ENCODE measurements around the gene HSPB1. TPM values are rescaled to one million over a fixed set of nuclear protein-coding genes. Genes with fewer than 3 reads are reported as not detected.

The HSPB1 gene
- total RNA-seq = 1,000 to 10,000 TPM in 8 of 9 donors, 100 to 1,000 TPM in 1; 822 to 5,278 (median 1,968) TPM
- 1,000 to 10,000 TPM; 2,695 to 3,131 TPM for polyA plus RNA-seq
- long read RNA-seq, donor 1, transcript HSPB1-201 (3 exons, 909 nt) = major isoform, 883 of 1,351 reads
- long read RNA-seq, donor 1, transcript HSPB1-203 (2 exons, 1,455 nt) = minor isoform, 428 of 1,351 reads
- long read RNA-seq, donor 1, partial matches to known transcripts = 2 of 1,351 reads
- long read RNA-seq, donor 1, other reads (novel, unspliced or antisense) = 38 of 1,351 reads
- long read RNA-seq, donor 2, transcript HSPB1-201 (3 exons, 909 nt) = major isoform, 1,809 of 1,995 reads
- long read RNA-seq, donor 2, transcript HSPB1-203 (2 exons, 1,455 nt) = minor isoform, 132 of 1,995 reads
- long read RNA-seq, donor 2, partial matches to known transcripts = 43 of 1,995 reads
- long read RNA-seq, donor 2, other reads (novel, unspliced or antisense) = 11 of 1,995 reads
- long read RNA-seq, donor 3, transcript HSPB1-201 (3 exons, 909 nt) = major isoform, 1,814 of 2,853 reads
- long read RNA-seq, donor 3, transcript HSPB1-203 (2 exons, 1,455 nt) = minor isoform, 976 of 2,853 reads
- long read RNA-seq, donor 3, partial matches to known transcripts = 59 of 2,853 reads
- long read RNA-seq, donor 3, other reads (novel, unspliced or antisense) = 4 of 2,853 reads

DNA sequence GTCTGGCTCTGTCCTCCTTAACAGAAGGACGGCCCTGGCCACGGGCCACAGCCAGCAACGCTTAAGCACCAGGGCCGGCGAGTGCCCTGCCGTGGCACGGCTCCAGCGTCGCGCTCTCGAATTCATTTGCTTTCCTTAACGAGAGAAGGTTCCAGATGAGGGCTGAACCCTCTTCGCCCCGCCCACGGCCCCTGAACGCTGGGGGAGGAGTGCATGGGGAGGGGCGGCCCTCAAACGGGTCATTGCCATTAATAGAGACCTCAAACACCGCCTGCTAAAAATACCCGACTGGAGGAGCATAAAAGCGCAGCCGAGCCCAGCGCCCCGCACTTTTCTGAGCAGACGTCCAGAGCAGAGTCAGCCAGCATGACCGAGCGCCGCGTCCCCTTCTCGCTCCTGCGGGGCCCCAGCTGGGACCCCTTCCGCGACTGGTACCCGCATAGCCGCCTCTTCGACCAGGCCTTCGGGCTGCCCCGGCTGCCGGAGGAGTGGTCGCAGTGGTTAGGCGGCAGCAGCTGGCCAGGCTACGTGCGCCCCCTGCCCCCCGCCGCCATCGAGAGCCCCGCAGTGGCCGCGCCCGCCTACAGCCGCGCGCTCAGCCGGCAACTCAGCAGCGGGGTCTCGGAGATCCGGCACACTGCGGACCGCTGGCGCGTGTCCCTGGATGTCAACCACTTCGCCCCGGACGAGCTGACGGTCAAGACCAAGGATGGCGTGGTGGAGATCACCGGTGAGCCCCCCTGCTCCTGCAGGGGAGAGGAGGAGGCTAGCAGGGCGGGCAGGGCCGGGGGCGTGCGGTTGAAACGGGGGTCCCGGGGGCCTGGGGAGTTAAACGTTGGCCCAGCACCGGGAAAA is at the start of gene HSPB1:
Gene HSPB1, plus strand, starts transcription at position 327 of the 855 bp plus-strand sequence. Its CDS starts 40 bp downstream, at position 367.
- 0 to 1% (median 0%) methylated on average over 55 to 75 of the region's 75 CpGs for WGBS, 4 donors
- peaks cover 3 to 46% (median 35%) of the 10 kb centered on the region in 12 donors for H3K4me1 ChIP-seq
- no peaks in the 10 kb centered on the region for H3K27me3 ChIP-seq
- H3K27ac ChIP-seq = peak within 1 kb of the TSS; percentile 91 to 100 (median 100)
- DNase-seq (peak; percentile 95 to 98 (median 96)), ATAC-seq (peak; percentile 72 to 84 (median 80))
- no peaks in the 10 kb centered on the region for H3K9me3 ChIP-seq
- intact Hi-C loops (cut with DNase I) = loop anchor here in 1 of 10 donors (1.0 kb wide), 1 partner anchor 8 kb away; no protein-coding TSS in a partner anchor
- H3K36me3 ChIP-seq = peaks cover 0 to 14% (median 8%) of the 10 kb centered on the region in 9 donors
- H3K4me3 ChIP-seq = peak within 1 kb of the TSS; percentile 82 to 100 (median 95)
- TF ChIP-seq POLR2A (IDR thresholded peaks at IDR 0.05) = peak; percentile 99 to 100
- TF ChIP-seq, protein P1, sequence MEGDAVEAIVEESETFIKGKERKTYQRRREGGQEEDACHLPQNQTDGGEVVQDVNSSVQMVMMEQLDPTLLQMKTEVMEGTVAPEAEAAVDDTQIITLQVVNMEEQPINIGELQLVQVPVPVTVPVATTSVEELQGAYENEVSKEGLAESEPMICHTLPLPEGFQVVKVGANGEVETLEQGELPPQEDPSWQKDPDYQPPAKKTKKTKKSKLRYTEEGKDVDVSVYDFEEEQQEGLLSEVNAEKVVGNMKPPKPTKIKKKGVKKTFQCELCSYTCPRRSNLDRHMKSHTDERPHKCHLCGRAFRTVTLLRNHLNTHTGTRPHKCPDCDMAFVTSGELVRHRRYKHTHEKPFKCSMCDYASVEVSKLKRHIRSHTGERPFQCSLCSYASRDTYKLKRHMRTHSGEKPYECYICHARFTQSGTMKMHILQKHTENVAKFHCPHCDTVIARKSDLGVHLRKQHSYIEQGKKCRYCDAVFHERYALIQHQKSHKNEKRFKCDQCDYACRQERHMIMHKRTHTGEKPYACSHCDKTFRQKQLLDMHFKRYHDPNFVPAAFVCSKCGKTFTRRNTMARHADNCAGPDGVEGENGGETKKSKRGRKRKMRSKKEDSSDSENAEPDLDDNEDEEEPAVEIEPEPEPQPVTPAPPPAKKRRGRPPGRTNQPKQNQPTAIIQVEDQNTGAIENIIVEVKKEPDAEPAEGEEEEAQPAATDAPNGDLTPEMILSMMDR (IDR thresholded peaks at IDR 0.05) = peak in 1 of 12 donors; percentile 4

DNA sequence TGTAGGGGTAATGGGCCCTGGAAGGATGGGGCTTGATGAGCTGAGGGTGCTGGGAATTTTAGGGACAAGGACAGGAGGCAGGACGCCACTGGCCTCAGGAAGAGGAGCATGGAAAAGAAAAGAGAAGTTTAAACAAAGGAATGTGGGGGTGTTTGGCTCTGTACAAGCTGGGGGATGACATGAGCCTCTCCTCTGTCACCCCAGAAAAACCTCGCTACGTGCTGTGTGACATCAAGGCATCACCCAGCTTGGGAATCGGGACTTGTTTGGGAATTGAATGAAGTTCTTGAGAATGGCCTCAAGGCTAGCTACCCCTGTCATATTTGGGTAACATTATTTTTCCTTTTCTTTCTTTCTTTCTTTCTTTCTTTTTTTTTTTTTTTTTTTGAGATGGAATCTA is 47.7 kb upstream of the HSPB1 start:
- Histone ChIP-seq H3K4me3 (no peak overlapping the region), H3K27me3 (peaks cover 0 to 22% (median 8%) of the 10 kb centered on the region in 9 donors), H3K36me3 (no peaks in the 10 kb centered on the region), H3K9me3 (no peaks in the 10 kb centered on the region), H3K27ac (no peak overlapping the region), H3K4me1 (peaks cover 0 to 3% (median under 1%) of the 10 kb centered on the region in 12 donors)
- DNase-seq (no peak), ATAC-seq (no peak)
- no peak for TF ChIP-seq POLR2A (IDR thresholded peaks at IDR 0.05)
- TF ChIP-seq, protein P1 (IDR thresholded peaks at IDR 0.05) = no peak
- intact Hi-C loops (cut with DNase I) = no loop called here
- 81 to 83% (median 81%) methylated on average over 4 of the region's 4 CpGs for WGBS, 4 donors

DNA sequence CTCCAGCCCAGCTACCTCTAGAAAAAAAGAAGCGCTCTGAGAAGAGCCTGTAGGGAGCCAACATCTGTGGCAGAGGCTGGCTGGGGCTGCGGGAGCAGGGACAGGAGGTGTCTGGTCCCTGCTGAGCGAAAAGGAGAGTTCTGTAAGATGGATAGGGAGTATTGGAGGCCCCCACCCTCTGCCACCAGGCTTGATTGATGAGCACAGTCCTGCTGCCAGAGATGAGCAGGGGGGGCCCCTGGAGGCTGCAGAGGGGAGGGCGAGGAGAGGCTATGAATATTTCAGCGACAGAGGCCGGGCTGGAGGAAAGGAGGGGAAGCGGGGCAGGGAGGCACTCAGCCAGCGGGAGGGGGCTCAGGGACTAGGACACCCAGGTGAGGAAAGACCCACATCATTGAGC is 44.5 kb upstream of the HSPB1 start:
- peaks cover 8 to 31% (median 27%) of the 10 kb centered on the region in 9 donors for H3K27me3 ChIP-seq
- 35 to 46% (median 37%) methylated on average over 8 of the region's 8 CpGs for WGBS, 4 donors
- ATAC-seq (no peak), DNase-seq (no peak)
- H3K27ac ChIP-seq = no peak overlapping the region
- H3K4me1 ChIP-seq = peaks cover 0 to 9% (median 3%) of the 10 kb centered on the region in 12 donors
- H3K9me3 ChIP-seq = no peaks in the 10 kb centered on the region
- no peaks in the 10 kb centered on the region for H3K36me3 ChIP-seq
- intact Hi-C loops (cut with DNase I) = no loop called here
- no peak overlapping the region for H3K4me3 ChIP-seq
- no peak for TF ChIP-seq POLR2A (IDR thresholded peaks at IDR 0.05)
- TF ChIP-seq, protein P1 (IDR thresholded peaks at IDR 0.05) = no peak
